Astrocyte (in vitro differentiated cells and primary cell): Measurements from ENCODE around the gene PLEKHG4B.

Experiments
- CTCF ChIP-seq: IDR thresholded peaks from 2 replicates; pipeline ENCODE4 v1.5.1; 2011; ENCODE audit warnings: low read depth, mild to moderate bottlenecking, inconsistent platforms, low read length, moderate library complexity; ENCODE audit not compliant: insufficient read depth
- EZH2 ChIP-seq: IDR thresholded peaks from 2 replicates; pipeline ENCODE4 v1.6.1; 2012; ENCODE audit warnings: mild to moderate bottlenecking, low read length, inconsistent platforms; ENCODE audit not compliant: insufficient read depth

- TF ChIP-seq CTCF (no peak), EZH2 (no peak)
Observed at GRCh38 chr5:150746-151145, 58.8 kb downstream of the PLEKHG4B start.
